ENCODE data around the gene HLA-E.
A peak's percentile ranks its signal among the peaks of the same experiment; 100 is the strongest.
"Not testable (repeated sequence)": the region's sequence is repeated elsewhere in the genome, so short reads cannot be mapped to it uniquely, and the experiment has no call there.

The HLA-E gene

DNA sequence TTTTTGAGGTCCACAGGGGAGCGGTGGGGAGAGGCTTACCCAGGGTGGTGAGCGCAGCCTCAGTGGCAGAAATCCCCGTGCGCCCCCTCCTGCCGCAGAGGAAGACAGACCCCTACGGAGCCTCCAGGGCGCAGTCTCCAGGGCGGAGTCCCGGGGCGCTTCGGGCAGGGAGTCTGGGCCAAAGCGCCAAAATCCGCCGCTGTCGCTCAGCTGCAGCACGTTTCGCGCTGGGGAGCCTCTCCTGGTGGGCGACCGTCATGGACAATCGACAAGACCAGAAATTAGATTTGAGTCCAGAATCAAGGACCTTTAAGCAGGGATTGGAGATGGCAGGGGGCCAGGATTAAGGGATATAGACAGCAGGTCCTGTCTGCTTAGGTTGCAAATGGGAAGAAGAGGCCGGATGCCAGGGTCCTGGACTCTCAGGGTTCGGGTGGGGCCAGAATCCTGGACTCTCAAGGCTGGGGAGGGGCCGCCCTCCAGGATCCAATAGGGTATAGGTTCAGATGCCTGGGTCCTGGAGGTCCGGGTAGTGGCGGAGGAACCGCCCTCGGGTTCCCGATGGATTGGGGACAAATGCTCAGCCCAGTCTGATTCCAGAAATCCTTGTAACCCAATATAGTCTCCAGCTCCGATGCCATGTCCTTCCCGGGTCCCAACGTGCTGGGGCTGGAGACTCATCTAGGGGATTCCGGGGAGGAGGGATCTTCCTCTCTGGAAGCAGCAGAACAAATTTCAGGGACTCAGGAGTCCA is 7.9 kb upstream of the HLA-E start:
- DNase-seq, result no peak

DNA sequence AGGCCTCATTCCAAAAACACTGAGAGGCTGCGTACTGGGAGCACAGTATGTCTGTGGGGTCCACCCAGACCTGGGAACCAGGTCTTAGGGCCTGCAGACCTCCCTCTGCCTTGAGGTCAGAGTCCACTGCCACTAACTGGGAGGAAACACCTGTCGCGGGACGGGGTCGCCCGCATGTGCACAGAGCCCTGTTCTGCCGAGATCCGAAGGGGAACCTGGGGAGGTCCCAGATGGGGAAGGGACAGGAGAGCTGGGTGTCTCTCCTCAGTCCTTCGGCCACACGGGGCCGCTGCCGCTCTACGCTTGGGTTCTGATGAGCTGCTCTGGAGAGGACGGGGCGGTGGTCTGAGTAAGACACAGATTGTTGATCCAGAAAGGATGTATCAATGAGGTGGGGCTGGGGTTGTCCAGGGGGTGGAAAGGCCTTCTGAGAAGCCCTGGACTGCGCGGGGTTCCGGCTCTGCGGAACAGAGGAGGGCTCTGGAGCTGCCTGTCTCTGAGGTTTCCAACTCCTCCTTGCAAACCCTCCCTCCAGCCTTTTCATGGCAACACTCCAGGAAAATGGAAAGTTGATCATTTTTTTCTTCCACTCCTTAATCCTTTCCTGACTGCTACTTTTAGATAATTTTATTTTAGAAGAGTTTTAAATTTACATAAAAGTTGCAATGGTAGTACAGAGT is 7.2 kb upstream of the HLA-E start:
- DNase-seq, result not testable (repeated sequence)

DNA sequence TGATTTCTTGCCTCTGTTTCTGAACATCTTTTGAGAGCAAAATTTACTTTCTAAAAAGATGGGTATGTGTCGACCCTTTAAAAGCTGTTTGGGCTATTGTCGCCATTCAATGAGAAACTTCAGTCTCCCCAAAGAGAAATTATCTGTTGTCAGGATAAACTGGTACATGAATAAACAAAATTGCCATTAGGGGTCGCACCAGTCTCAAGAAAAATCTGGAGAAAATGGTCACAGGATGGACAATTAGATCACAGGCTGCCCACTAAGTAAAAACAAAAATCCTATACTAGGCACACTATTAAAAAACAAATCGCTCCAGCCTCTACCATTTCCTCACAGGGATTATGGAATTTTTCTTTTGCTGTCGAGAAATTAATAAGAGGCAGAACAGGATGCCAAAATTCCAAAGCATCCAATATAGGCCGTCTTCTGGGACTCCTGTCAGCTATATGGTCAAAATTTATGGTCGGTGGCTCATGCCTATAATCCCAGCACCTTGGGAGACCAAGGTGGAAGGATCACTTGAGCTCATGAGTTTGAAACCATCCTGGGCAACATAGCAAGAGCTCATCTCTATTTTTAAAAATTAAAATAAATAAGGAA is 5.5 kb upstream of the HLA-E start:
- DNase-seq, result peak; percentile 2

DNA sequence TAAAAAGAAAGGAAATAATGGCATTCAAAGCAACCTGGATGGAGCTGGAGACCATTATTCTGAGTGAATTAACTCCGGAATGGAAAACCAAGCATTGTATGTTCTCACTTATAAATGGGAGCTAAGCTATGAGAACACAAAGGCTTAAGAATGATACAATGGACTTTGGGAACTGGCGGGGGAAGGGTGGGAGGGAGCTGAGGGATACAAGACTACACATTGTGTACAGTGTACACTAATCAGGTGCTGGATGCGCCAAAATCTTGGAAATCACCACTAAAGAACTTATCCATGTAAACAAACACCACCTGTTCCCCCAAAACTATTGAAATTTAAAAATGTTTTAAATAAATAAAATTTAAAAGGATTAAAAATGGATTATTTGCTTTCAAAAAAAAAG is 4.1 kb upstream of the HLA-E start:
- no peak for DNase-seq

DNA sequence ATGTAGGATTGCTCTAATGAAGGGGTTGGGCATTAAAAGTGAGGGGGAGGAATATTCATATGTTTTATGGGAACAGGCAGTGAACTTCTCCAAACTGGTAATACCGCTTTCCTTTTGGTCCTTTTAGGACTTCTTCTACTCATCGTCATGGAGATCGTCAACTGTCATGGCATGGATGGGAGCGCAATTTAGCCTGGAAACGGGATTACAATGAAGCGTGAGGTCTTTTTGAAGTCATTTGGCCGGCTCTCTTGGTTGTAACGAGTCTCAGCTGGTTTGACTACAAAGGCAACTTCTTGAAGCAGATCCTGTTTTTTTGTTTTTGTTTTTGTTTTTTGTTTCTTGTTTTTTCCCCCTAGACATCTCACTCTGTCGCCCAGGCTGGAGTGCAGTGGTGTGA is 1.4 kb upstream of the HLA-E start:
- no peak for DNase-seq

DNA sequence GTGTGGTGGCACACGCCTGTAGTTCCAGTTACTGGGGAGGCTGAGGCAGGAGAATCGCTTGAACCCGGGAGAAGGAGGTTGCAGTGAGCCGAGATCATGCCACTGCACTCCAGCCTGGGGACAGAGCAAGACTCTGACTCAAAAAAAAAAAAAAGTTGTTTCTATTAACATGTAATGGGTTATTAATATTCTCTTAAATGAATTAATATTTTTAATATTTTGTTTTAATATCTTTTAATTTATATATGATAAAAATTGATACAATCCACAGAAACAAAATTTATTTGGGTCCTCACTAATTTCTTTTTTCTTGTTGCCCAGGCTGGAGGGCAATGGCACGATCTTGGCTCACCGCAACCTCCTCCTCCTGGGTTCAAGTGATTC is 620 bp upstream of the HLA-E start:
- not testable (repeated sequence) for DNase-seq

DNA sequence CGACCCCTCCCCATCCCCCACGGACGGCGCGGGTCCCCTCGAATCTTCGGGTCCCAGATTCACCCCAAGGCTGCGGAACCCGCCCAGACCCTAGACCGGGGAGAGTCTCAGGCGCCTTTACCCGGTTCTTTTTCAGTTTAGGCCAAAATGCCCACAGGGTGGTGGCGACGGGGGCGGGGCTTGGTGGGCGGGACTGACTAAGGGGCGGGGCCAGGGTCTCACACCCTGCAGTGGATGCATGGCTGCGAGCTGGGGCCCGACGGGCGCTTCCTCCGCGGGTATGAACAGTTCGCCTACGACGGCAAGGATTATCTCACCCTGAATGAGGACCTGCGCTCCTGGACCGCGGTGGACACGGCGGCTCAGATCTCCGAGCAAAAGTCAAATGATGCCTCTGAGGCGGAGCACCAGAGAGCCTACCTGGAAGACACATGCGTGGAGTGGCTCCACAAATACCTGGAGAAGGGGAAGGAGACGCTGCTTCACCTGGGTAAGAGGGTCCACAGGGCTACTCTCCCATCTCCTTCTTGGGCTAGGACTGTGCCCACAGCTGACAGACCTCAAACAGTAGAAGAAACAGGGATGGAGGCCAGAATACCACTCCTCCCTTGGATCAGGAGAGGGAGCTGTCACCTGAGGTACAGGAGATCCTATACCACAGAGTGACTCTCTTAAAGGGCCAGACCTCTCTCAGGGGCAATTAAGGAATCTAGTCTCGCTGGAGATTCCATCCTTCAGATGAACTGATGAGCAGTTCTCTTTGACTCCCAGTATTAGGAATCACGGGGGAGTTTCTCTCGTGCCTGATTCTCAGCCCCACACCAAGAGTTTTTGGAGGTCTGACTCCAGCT is 942 bp downstream of the HLA-E start:
- no peak for DNase-seq

DNA sequence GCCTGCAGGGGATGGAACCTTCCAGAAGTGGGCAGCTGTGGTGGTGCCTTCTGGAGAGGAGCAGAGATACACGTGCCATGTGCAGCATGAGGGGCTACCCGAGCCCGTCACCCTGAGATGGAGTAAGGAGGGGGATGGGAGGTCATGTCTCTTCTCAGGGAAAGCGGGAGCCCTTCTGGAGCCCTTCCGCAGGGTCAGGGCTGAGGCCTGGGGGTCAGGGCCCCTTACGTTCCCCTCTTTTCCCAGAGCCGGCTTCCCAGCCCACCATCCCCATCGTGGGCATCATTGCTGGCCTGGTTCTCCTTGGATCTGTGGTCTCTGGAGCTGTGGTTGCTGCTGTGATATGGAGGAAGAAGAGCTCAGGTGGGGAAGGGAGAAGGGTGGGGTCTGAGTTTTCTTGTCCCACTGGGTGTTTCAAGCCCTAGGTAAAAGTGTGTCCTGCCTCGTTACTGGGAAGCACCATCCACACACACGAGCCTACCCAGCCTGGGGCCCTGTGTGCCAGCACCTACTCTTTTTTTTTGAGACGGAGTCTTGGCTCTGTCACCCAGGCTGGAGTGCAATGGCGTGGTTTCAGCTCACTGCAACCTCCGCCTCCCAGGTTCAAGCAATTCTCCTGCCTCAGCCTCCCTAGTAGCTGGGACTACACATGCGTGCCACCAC is 2.1 kb downstream of the HLA-E start:
- DNase-seq, result not testable (repeated sequence)

DNA sequence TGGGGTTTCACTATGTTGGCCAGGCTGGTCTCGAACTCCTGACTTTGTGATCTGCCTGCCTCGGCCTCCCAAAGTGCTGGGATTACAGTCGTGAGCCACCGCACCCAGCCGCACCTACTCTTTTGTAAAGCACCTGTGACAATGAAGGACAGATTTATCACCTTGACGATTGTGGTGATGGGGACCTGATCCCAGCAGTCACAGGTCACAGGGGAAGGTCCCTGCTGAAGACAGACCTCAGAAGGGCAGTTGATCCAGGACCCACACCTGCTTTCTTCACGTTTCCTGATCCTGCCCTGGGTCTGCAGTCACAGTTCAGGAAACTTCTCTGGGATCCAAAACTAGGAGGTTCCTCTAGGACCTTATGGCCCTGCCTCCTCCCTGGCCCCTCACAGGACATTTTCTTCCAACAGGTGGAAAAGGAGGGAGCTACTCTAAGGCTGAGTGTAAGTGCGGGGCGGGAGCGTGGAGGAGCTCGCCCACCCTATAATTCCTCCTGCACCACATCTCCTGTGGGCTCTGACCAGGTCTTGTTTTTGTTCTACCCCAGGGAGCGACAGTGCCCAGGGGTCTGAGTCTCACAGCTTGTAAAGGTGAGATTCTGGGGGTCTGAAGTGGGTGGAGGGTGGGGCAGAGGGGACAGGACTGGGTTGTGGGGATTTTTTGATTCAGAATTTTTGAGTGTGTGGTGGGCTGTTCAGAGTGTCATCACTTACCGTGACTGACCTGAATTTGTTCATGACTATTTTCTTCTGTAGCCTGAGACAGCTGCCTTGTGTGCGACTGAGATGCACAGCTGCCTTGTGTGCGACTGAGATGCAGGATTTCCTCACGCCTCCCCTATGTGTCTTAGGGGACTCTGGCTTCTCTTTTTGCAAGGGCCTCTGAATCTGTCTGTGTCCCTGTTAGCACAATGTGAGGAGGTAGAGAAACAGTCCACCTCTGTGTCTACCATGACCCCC is 3.0 kb downstream of the HLA-E start:
- DNase-seq, result no peak

DNA sequence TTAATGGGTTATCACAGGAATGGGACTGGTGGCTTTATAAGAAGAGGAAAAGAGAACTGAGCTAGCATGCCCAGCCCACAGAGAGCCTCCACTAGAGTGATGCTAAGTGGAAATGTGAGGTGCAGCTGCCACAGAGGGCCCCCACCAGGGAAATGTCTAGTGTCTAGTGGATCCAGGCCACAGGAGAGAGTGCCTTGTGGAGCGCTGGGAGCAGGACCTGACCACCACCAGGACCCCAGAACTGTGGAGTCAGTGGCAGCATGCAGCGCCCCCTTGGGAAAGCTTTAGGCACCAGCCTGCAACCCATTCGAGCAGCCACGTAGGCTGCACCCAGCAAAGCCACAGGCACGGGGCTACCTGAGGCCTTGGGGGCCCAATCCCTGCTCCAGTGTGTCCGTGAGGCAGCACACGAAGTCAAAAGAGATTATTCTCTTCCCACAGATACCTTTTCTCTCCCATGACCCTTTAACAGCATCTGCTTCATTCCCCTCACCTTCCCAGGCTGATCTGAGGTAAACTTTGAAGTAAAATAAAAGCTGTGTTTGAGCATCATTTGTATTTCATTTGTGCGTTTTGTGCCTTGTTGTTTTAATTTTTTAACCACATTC is 4.4 kb downstream of the HLA-E start:
- no peak for DNase-seq

DNA sequence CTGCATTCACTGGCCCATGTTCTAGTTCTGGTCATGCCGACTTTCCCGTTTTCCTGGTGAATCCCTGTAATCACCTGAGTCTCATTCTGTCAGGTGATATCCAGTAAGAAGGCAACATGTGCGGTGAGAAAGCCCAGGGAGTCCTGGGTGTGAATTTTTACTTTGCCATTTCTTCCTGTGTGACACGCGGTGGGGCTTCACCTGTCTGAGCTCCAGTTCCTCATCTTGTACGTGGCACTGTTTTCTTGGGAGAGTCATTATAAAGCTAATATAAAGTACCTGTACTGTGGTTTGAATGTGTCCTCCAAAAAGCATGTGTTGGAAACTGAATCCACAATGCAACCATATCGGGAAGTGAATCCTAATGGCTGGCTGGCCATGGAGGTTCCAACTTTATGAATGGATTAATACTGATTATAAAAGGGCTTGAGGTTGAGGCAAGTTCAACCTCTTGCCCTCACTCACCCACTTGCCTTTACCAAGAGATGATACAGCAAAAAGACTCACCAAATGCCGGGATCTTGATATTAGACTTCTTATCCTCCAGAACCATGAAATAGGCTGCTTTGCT is 5.1 kb downstream of the HLA-E start:
- DNase-seq, result no peak

DNA sequence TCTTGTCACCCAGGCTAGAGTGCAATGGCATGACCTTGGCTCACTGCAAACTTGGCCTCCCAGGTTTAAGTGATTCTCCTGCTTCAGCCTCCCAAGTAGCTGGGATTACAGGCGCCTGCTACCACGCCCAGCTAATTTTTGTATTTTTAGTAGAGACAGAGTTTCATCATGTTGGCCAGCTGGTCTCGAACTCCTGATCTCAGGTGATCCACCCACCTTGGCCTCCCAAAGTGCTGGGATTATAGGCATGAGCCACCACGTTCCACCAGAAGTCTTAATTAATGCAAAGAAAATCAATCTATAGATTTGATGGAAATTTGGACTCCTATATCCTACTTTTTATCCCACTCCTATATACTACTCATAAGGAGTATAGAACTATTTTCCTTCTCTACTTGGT is 5.8 kb downstream of the HLA-E start:
- not testable (repeated sequence) for DNase-seq

DNA sequence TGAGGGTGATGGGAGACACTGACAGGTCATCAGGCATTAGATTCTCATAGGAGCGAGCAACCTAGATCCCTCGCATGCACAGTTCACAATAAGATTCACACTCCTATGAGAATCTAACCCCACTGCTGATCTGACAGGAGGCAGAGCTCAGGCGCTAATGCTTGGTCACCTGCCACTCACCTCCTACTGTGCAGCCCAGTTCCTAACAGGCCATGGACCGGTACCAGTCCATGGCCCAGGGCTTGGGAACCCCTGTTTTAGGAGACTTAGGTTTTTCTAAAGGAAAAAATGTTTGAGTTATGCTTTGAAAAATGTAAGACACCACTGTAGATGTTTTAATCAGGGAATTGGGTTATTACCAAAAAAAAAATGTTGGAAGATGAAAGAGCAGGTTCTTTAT is 6.7 kb downstream of the HLA-E start:
- no peak for DNase-seq

DNA sequence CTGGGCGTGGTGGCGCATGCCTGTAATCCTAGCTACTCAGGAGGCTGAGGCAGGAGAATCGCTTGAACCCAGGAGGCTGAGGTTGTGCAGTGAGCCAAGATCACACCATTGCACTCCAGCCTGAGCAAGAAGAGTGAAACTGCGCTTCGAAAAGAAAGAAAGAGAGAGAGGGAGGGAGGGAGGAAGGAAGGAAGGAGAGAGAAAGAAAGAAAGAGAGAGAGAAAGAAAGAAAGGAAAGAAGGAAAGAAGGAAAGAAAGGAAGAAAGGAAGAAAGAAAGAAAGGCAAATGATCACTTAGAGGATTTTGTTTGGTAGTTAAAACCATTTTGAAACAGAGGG is 7.9 kb downstream of the HLA-E start:
- DNase-seq, result not testable (repeated sequence)

DNA sequence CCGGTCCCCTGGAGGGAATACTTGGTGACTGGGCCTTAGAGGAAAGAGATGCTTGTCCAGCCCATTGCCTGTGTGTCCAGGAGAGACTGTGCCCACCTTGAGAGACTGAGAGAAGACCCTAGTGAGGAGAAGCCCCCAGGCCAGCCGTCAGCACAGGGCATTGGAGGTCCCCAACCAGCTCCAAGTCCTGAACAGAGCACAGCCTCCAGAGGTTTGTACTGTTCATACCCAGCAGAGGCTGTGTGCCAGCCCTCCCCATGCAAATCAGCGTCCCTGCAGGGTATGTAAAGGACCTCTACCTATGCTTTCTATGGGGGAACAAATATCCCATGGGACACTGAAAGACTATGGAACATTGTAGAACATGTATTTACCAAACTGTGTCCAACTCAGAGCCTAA is 8.4 kb downstream of the HLA-E start:
- DNase-seq, result no peak

DNA sequence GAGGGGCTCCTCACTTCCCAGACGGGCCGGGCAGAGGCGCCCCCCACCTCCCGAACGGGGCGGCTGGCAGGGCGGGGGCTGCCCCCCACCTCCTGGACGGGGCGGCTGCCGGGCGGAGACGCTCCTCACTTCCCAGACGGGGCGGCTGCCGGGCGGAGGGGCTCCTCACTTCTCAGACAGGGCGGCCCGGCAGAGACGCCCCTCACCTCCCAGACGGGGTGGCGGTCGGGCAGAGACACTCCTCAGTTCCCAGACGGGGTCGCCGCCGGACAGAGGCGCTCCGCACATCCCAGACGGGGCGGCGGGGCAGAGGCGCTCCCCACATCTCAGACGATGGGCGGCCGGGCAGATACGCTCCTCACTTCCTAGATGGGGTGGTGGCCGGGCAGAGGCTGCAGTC is 9.4 kb downstream of the HLA-E start:
- DNase-seq, result not testable (repeated sequence)

DNA sequence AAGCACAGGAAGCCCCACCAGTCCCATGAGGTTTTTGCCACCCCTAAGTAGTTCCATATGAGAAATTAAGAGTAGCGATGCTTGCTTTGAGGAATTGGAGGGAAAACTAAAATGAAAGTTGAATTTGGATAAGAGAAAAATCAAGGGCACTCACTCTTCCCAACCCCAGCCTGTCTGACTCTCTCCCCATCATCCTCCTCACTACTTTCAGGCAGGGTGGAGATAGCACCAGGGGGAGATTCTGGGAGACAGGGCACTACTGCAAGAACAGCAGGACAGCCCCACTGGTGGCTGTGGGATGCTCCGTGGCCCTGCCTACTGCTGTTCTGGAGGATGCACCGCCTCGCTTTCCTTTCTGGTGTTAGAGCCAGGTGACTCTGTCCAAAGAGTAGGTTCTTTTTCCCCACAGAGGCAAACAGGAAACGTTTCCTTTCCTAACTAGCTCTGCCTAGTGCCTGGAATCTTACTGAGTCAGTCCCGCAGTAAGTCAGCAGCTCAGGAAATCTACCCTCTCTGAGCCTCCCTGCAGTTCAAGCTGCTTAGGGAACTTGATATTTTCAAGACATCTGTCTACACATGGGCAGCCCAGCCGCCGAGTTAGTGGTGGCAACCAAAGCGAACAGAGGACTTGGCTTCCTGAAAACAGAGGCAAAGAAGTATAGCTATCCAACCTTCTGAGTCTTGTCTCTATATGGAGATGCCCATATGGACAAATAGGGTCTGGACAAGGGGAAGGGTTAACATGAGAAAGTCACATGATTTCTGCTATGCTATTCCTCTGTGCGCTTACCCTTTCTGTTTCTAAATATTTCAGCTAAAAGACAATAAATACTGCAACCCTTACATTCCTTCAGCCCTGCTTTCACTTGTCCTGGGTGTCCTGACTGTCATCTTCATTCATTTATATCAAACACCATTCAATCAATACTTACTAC is 11.4 kb downstream of the HLA-E start:
- no peak for DNase-seq

DNA sequence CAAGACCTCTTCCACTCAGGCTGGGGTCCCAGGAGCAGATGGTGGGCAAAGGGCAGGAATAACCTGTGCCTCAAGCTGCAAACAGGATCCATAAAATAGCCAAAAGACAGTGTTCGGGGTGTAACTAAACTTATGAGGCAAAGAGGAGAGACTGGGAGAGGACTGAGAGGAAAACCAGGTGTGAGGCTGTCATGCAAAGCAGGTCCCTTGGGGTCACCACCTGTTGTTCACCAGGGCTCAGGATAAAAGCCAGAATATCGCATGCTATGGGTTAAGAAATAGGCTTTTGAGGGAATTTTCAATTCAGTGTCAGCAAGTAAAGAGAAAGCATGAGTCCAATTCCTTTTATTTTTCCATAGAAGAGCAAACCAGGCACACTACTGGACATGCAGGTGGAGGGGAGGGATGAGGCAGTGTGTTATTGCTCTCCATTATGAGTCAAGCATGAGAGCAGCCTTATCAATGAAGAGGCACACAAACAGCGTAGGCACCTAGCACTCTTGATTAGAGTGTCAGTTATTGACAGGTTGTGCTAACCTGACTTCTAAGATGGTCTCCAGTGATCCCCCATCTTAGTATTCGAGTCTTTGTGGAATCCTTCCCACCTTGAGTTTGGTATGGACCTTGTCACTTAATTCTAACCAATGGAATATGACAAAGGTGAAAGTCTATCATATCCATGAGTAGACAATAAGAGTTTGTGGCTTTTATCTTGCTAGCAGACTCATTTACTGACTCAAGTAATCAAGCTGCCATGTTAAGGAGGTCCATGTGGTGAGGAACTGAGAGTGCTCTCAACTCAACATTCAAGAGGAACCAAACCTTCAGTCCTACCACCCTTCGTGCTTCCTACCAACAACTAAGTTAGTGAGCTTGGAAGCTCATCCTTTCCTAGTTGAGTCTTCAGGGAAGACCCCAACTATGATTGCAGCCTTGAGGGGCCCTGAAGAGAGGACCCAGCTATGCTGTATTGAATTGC is 18.8 kb downstream of the HLA-E start:
- no peak for DNase-seq
